CD8-positive, alpha-beta memory T cell (primary cell): ENCODE results near the gene ENTPD6. TPM values are rescaled to one million over a fixed set of nuclear protein-coding genes. Genes with fewer than 3 reads are reported as not detected.
A peak's percentile ranks its signal among the peaks of the same experiment; 100 is the strongest.

Experiments used
- CTCF ChIA-PET: fragments of 350-600 bp; sonication (Branson Sonifier 250); formaldehyde crosslinking; loops from one replicate; lab custom pipeline; 2021; ENCODE audit warnings: antibody characterized with exemption; lab: Charles Lee
- POLR2A ChIA-PET: fragments of 350-600 bp; sonication (Branson Sonifier 250); formaldehyde crosslinking; loops from one replicate; lab custom pipeline; 2021; ENCODE audit warnings: antibody characterized with exemption; lab: Charles Lee
- DNase-seq, 5 donors: peaks; one replicate each; pipeline versions ENCODE4 v3.0.0 to v3.0.0-alpha.2; 2020 to 2022; ENCODE audit warnings: mixed read lengths in 1 of 5
- H3K27ac ChIP-seq: one replicate; pipeline ENCODE4 v1.7.0; 2013; ENCODE audit warnings: low read depth, mild to moderate bottlenecking, low read length, moderate library complexity
- H3K27me3 ChIP-seq: 2 replicates; pipeline ENCODE4 v1.7.0; 2013; ENCODE audit warnings: low read length, mild to moderate bottlenecking; ENCODE audit not compliant: insufficient read depth, poor library complexity, severe bottlenecking
- H3K36me3 ChIP-seq: 2 replicates; pipeline ENCODE4 v1.7.0; 2013; ENCODE audit warnings: mild to moderate bottlenecking, low read length, moderate library complexity; ENCODE audit not compliant: insufficient read depth
- H3K4me1 ChIP-seq: 2 replicates; pipeline ENCODE4 v1.7.0; 2013; ENCODE audit warnings: mild to moderate bottlenecking, low read length, moderate library complexity; ENCODE audit not compliant: insufficient read depth
- H3K4me3 ChIP-seq: 2 replicates; pipeline ENCODE4 v1.7.0; 2013; ENCODE audit warnings: mild to moderate bottlenecking, low read length
- H3K9me3 ChIP-seq: 2 replicates; pipeline ENCODE4 v1.7.0; 2013; ENCODE audit warnings: mild to moderate bottlenecking, low read length
- H3K27ac Mint-ChIP-seq, 8 donors: one replicate each; pipeline ENCODE4 v1.8.0; 2020 to 2021; ENCODE audit warnings: mixed read lengths in 8 of 8, mild to moderate bottlenecking in 6 of 8, inconsistent platforms in 3 of 8, moderate library complexity in 3 of 8
- H3K27me3 Mint-ChIP-seq, 2 donors: one replicate each; pipeline ENCODE4 v1.8.0; 2020 to 2021; ENCODE audit warnings: mixed read lengths in 2 of 2, mild to moderate bottlenecking in 1 of 2, moderate library complexity in 1 of 2
- H3K36me3 Mint-ChIP-seq, 3 donors: one replicate each; pipeline ENCODE4 v1.8.0; 2020 to 2021; ENCODE audit warnings: mixed read lengths in 3 of 3, inconsistent platforms in 1 of 3, mild to moderate bottlenecking in 1 of 3
- H3K4me1 Mint-ChIP-seq, 3 donors: one replicate each; pipeline ENCODE4 v1.8.0; 2020 to 2021; ENCODE audit warnings: mixed read lengths in 3 of 3, inconsistent platforms in 1 of 3, mild to moderate bottlenecking in 1 of 3
- H3K4me3 Mint-ChIP-seq, 7 donors: one replicate each; pipeline ENCODE4 v1.8.0; 2020 to 2021; ENCODE audit warnings: mixed read lengths in 7 of 7, mild to moderate bottlenecking in 6 of 7, moderate library complexity in 4 of 7, inconsistent platforms in 2 of 7
- H3K9me3 Mint-ChIP-seq, 5 donors: one replicate each; pipeline ENCODE4 v1.8.0; 2020 to 2022; ENCODE audit warnings: mixed read lengths in 5 of 5, mild to moderate bottlenecking in 3 of 5, moderate library complexity in 2 of 5, inconsistent platforms in 1 of 5
- polyA plus RNA-seq: library from polyadenylated mRNA; unstranded; fragments of 300-500 nt; fragmentation: Illumina TruSeq; gene quantifications from one replicate; pipeline ENCODE4 v1.2.3, GENCODE V29; 2021
- total RNA-seq, 2 experiments: library from RNA; stranded (reverse); gene quantifications; one replicate each; pipeline ENCODE4 v1.2.3, GENCODE V29; 2021

ENTPD6 gene
- total and polyA plus RNA-seq, 3 experiments from 2014 or later = 36.2 to 47.0 (median 44.2) TPM

DNA sequence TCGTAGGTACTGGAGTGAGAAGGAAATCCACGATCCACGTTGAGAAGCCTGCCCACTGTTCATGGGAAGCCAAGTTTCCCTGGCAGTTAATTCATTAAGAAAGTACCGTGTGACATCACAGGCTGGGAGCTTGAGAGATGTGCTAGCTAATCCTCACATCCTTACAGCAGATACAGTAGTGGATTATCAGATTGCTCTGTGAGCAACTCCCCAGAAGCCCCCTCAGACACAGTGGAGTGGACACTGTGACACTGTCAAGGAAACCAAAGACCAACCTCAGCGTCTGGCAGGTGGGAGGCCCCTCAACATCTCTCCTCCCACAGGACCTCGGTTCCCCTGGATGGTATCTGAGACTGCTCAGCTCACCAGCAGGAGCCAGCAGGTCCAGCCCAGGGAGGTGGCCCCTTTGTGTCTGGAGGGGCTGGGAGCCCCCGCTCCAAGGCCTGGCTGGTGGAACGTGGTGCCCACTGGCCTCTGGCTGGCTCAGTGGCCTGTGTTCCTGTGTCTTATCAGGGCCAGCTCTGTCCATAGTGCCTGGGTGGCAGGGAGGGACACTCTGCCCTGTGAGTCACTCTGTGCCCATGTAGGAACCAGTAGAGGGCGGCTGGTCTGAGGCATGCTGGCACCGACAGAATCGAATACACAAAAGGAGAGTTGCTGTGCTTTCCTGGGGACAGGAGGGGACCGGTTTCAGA lies 59.6 kb downstream of the ENTPD6 start:
- H3K4me3 Mint-ChIP-seq = no peak overlapping the region
- Histone ChIP-seq H3K27me3 (no peaks in the 10 kb centered on the region), H3K4me3 (no peak overlapping the region), H3K27ac (no peak overlapping the region), H3K9me3 (no peaks in the 10 kb centered on the region), H3K4me1 (peaks cover 16% of the 10 kb centered on the region), H3K36me3 (no peaks in the 10 kb centered on the region)
- H3K4me1 Mint-ChIP-seq = peaks cover 32 to 69% (median 50%) of the 10 kb centered on the region in 3 donors
- H3K36me3 Mint-ChIP-seq = peaks cover 4 to 27% (median 10%) of the 10 kb centered on the region in 3 donors
- DNase-seq = no peak
- H3K27me3 Mint-ChIP-seq = no peaks in the 10 kb centered on the region
- ChIA-PET CTCF (interaction anchor here (0.7 kb wide), 1 partner anchor 19 kb away, joined by 3 read pairs; no protein-coding TSS in a partner anchor), POLR2A (no interaction called here)
- H3K27ac Mint-ChIP-seq = no peak overlapping the region
- no peaks in the 10 kb centered on the region for H3K9me3 Mint-ChIP-seq

- no peak for DNase-seq
- H3K36me3 Mint-ChIP-seq = peaks cover 5 to 38% (median 13%) of the 10 kb centered on the region in 3 donors
- ChIA-PET CTCF (interaction anchor here (1.5 kb wide), 1 partner anchor 9 kb away, joined by 3 read pairs; the partner anchor contains the start of gene PYGB), POLR2A (no interaction called here)
- Histone ChIP-seq H3K27ac (no peak overlapping the region), H3K4me1 (peaks cover 16% of the 10 kb centered on the region), H3K4me3 (no peak overlapping the region), H3K9me3 (no peaks in the 10 kb centered on the region), H3K36me3 (no peaks in the 10 kb centered on the region), H3K27me3 (no peaks in the 10 kb centered on the region)
- H3K27me3 Mint-ChIP-seq = no peaks in the 10 kb centered on the region
- H3K9me3 Mint-ChIP-seq = no peaks in the 10 kb centered on the region
- H3K4me3 Mint-ChIP-seq = no peak overlapping the region
- peaks cover 19 to 65% (median 38%) of the 10 kb centered on the region in 3 donors for H3K4me1 Mint-ChIP-seq
- H3K27ac Mint-ChIP-seq = peak overlapping the region in 2 of 8 donors; percentile 8 to 29
Observed at GRCh38 chr20:25256226-25256859, 60.8 kb downstream of the ENTPD6 start.

DNA sequence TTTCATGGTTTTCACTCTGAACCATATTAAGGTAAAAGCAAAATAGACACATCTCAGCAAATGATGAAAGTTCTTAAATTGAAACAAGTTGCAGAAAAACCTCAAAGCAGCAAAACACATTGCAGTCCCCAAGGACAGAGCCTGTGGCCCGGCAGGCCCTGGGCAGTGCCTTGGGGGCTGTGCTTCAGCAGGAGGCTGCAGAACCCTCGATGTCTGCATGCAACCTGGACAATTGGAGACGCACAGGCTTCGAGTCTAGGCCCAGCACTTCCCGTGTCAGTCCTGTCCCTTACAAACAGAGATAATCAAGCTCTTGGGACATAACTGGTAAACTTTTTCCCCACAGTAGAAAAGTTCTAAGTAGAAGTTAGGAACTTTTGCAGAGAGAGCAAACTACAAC lies 61.6 kb downstream of the ENTPD6 start:
- Mint-ChIP-seq H3K27ac (peak overlapping the region in 2 of 8 donors; percentile 7 to 38), H3K4me3 (no peak overlapping the region), H3K4me1 (peaks cover 18 to 57% (median 30%) of the 10 kb centered on the region in 3 donors), H3K36me3 (peaks cover 7 to 39% (median 19%) of the 10 kb centered on the region in 3 donors), H3K27me3 (no peaks in the 10 kb centered on the region), H3K9me3 (no peaks in the 10 kb centered on the region)
- POLR2A ChIA-PET = no interaction called here
- CTCF ChIA-PET = interaction anchor here (1.5 kb wide), 1 partner anchor 10 kb away, joined by 3 read pairs; the partner anchor contains the start of gene PYGB
- H3K27me3 ChIP-seq = no peaks in the 10 kb centered on the region
- no peak overlapping the region for H3K27ac ChIP-seq
- no peak for DNase-seq
- H3K36me3 ChIP-seq = no peaks in the 10 kb centered on the region
- H3K4me3 ChIP-seq = no peak overlapping the region
- H3K4me1 ChIP-seq = peaks cover 16% of the 10 kb centered on the region
- no peaks in the 10 kb centered on the region for H3K9me3 ChIP-seq

DNA sequence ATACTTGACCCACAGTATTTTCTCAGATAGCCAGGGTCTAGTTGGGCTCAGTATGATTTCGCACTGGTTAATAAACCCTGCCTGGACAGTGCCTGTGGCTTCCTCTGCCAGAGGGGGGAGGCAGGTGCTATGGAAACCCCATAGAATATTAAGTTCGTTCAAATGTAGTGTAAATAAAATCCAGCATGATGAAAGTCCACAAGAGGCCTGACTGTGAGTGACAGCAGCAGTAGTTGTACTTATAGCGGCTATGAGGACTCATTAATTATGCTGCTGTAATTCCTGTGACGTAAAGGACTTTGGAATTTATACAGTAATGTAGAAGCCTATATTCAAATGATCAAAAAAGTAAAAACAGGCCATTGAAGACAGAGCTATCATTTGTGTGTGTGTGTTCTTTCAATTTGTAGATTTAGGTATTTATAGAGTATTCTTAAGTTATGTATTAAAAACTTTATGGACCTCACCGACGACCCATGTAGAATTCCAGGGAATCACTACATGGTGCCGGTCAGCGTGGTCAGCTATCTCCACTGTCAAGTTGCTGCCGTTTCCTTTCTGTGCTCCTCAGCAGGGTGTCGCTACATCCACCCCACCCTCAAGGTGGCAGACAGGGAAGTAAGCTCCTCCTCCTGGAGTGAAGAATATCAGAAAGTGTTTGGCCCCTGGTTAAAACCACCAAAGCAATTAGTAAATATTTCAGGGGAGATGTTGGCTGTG lies 62.4 kb downstream of the ENTPD6 start:
- no peak for DNase-seq
- H3K9me3 ChIP-seq = no peaks in the 10 kb centered on the region
- no peaks in the 10 kb centered on the region for H3K27me3 ChIP-seq
- ChIA-PET POLR2A (no interaction called here), CTCF (interaction anchor here (1.5 kb wide), 1 partner anchor 10 kb away, joined by 3 read pairs; the partner anchor contains the start of gene PYGB)
- H3K27me3 Mint-ChIP-seq = no peaks in the 10 kb centered on the region
- H3K4me1 ChIP-seq = peaks cover 16% of the 10 kb centered on the region
- H3K36me3 Mint-ChIP-seq = peaks cover 7 to 36% (median 19%) of the 10 kb centered on the region in 3 donors
- no peak overlapping the region for H3K4me3 ChIP-seq
- no peaks in the 10 kb centered on the region for H3K36me3 ChIP-seq
- H3K4me1 Mint-ChIP-seq = peaks cover 15 to 49% (median 24%) of the 10 kb centered on the region in 3 donors
- no peaks in the 10 kb centered on the region for H3K9me3 Mint-ChIP-seq
- H3K4me3 Mint-ChIP-seq = no peak overlapping the region
- no peak overlapping the region for H3K27ac ChIP-seq
- H3K27ac Mint-ChIP-seq = peak overlapping the region in 3 of 8 donors; percentile 17 to 43 (median 21)

DNA sequence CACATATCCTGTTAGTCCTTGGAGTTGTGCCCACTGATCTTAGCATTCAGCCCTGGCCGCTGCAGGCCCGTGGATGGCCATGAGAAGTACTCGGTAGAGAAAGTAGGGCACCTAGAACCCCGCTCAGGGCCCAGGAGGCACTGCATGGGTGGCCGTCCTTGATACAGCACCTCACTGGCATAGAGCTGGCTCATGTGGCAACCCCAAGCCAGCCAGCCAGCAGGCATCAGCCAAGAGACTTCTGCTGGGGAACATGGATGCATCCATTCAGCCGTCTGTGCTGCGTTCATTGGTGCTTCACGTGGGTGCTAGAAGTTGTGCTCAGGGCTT lies 62.9 kb downstream of the ENTPD6 start:
- no peak overlapping the region for H3K27ac Mint-ChIP-seq
- CTCF ChIA-PET = no interaction called here
- peaks cover 17 to 47% (median 23%) of the 10 kb centered on the region in 3 donors for H3K4me1 Mint-ChIP-seq
- Histone ChIP-seq H3K27ac (no peak overlapping the region), H3K9me3 (no peaks in the 10 kb centered on the region), H3K4me3 (no peak overlapping the region), H3K27me3 (no peaks in the 10 kb centered on the region), H3K4me1 (peaks cover 16% of the 10 kb centered on the region), H3K36me3 (no peaks in the 10 kb centered on the region)
- H3K36me3 Mint-ChIP-seq = peaks cover 7 to 36% (median 24%) of the 10 kb centered on the region in 3 donors
- no peaks in the 10 kb centered on the region for H3K27me3 Mint-ChIP-seq
- H3K9me3 Mint-ChIP-seq = no peaks in the 10 kb centered on the region
- no peak for DNase-seq
- H3K4me3 Mint-ChIP-seq = no peak overlapping the region
- POLR2A ChIA-PET = no interaction called here

GRCh38 chr20:25258828-25259227 lies 63.3 kb downstream of the ENTPD6 start:
- no peak overlapping the region for H3K27ac ChIP-seq
- peaks cover 17 to 43% (median 23%) of the 10 kb centered on the region in 3 donors for H3K4me1 Mint-ChIP-seq
- no peak for DNase-seq
- no peak overlapping the region for H3K4me3 Mint-ChIP-seq
- no peaks in the 10 kb centered on the region for H3K27me3 Mint-ChIP-seq
- H3K9me3 ChIP-seq = no peaks in the 10 kb centered on the region
- H3K27me3 ChIP-seq = no peaks in the 10 kb centered on the region
- no peak overlapping the region for H3K4me3 ChIP-seq
- no peaks in the 10 kb centered on the region for H3K36me3 ChIP-seq
- peaks cover 16% of the 10 kb centered on the region for H3K4me1 ChIP-seq
- POLR2A ChIA-PET = no interaction called here
- CTCF ChIA-PET = no interaction called here
- H3K27ac Mint-ChIP-seq = peak overlapping the region in 1 of 8 donors; percentile 83
- H3K36me3 Mint-ChIP-seq = peaks cover 7 to 36% (median 24%) of the 10 kb centered on the region in 3 donors
- no peaks in the 10 kb centered on the region for H3K9me3 Mint-ChIP-seq

DNA sequence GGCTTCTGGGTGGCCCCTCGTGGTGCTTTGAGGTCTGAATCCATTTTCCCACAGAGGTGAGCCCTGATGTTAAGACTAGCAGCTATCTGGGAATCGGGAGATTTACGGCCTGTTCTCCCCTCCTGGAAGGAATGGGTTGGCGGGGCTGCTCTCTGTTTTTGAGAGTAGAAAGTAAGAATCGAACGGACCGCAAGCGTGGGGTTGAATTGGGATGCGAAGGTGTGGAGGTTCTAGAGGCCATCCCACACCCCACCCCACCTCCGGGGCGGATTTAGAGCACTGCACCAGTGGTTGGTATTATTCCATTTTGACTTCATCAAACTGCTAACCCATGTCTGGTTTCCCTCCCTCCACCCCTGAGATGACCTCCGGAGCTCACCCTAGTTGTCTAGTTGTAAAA lies 63.8 kb downstream of the ENTPD6 start:
- no peak overlapping the region for H3K27ac ChIP-seq
- H3K27ac Mint-ChIP-seq = peak overlapping the region in 1 of 8 donors; percentile 83
- ChIA-PET POLR2A (no interaction called here), CTCF (no interaction called here)
- no peak overlapping the region for H3K4me3 ChIP-seq
- H3K4me3 Mint-ChIP-seq = peak overlapping the region in 1 of 7 donors; percentile 27
- no peaks in the 10 kb centered on the region for H3K27me3 ChIP-seq
- no peak for DNase-seq
- H3K9me3 Mint-ChIP-seq = no peaks in the 10 kb centered on the region
- peaks cover 20 to 42% (median 23%) of the 10 kb centered on the region in 3 donors for H3K4me1 Mint-ChIP-seq
- no peaks in the 10 kb centered on the region for H3K9me3 ChIP-seq
- no peaks in the 10 kb centered on the region for H3K36me3 ChIP-seq
- H3K36me3 Mint-ChIP-seq = peaks cover 7 to 36% (median 28%) of the 10 kb centered on the region in 3 donors
- peaks cover 16% of the 10 kb centered on the region for H3K4me1 ChIP-seq
- H3K27me3 Mint-ChIP-seq = no peaks in the 10 kb centered on the region
